ENCODE measurements around the gene DRAP1. TPM values are rescaled to one million over a fixed set of nuclear protein-coding genes. Genes with fewer than 3 reads are reported as not detected.

The DRAP1 gene
- total and polyA plus RNA-seq, 2 donors from 2014 or later, result 51.2 to 150 TPM

DNA sequence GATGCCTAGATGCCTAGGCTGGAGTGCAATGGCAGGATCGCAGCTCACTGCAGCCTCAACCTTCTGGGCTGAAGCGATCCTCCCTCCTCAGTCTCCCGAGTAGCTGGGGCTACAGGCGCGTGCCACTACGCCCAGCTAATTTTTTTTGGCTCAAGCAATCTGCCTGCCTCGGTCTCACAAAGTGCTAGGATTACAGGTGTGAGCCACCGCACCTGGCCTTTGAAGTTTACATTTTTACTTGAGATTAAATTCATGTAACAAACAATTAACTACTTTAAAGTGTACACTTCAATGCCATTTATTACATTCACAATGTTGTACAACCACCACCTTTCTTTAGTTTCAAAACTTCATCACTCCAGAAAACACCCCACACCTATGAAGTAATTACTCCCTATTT is 15.5 kb upstream of the DRAP1 start:
- no peak for FAIRE-seq
- no peak overlapping the region for H3K4me3 ChIP-seq (ENCODE audit: low read length in 3 of 3)

DNA sequence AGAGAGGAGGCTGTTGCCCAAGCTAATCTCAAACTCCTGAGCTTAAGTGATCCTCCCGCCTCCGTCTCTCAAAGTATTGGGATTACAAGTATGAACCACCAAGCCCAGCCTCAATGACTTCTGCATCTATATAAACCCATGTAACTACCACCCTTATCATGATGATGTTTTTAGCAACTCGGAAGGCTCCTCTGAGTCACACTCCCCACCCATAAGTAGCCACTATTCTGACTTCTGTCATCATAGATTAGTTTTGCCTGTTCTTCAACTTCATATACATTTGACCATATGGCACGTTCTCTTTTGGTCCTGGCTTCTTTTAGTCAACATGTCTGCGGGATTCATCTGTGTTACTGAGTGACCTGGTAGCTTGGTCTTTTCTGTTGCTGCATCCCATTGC is 12.6 kb upstream of the DRAP1 start:
- TF ChIP-seq, protein P1, sequence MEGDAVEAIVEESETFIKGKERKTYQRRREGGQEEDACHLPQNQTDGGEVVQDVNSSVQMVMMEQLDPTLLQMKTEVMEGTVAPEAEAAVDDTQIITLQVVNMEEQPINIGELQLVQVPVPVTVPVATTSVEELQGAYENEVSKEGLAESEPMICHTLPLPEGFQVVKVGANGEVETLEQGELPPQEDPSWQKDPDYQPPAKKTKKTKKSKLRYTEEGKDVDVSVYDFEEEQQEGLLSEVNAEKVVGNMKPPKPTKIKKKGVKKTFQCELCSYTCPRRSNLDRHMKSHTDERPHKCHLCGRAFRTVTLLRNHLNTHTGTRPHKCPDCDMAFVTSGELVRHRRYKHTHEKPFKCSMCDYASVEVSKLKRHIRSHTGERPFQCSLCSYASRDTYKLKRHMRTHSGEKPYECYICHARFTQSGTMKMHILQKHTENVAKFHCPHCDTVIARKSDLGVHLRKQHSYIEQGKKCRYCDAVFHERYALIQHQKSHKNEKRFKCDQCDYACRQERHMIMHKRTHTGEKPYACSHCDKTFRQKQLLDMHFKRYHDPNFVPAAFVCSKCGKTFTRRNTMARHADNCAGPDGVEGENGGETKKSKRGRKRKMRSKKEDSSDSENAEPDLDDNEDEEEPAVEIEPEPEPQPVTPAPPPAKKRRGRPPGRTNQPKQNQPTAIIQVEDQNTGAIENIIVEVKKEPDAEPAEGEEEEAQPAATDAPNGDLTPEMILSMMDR (IDR thresholded peaks at IDR 0.05; ENCODE audit: borderline replicate concordance, extremely low read depth, insufficient read depth), result no peak
- H3K4me1 ChIP-seq (ENCODE audit: control insufficient read depth in 2 of 3, insufficient read depth in 2 of 3, low read depth in 1 of 3, low read length in 3 of 3), result peaks cover 0 to 1% (median 0%) of the 10 kb centered on the region in 3 donors
- DNase-seq (no peak), FAIRE-seq (no peak)
- no peak overlapping the region for H3K4me3 ChIP-seq (ENCODE audit: low read length in 3 of 3)
- no peaks in the 10 kb centered on the region for H3K36me3 ChIP-seq (ENCODE audit: control insufficient read depth in 2 of 3, insufficient read depth in 3 of 3, low read length in 3 of 3)
- no peaks in the 10 kb centered on the region for H3K9me3 ChIP-seq (ENCODE audit: control insufficient read depth in 2 of 3, insufficient read depth in 1 of 3, low read length in 3 of 3)
- no peaks in the 10 kb centered on the region for H3K27me3 ChIP-seq (ENCODE audit: control insufficient read depth, insufficient read depth, low read length)
- intact Hi-C loops (cut with DNase I), result no loop called here
- H3K9ac ChIP-seq (ENCODE audit: low read length in 3 of 3), result no peak overlapping the region
- H3K27ac ChIP-seq (ENCODE audit: low read depth in 2 of 2, low read length in 2 of 2), result no peak overlapping the region

More for the DNA sequence above, 15.5 kb upstream of the DRAP1 start:
- Histone ChIP-seq H3K27ac (ENCODE audit: low read depth in 2 of 2, low read length in 2 of 2) (no peak overlapping the region), H3K36me3 (ENCODE audit: control insufficient read depth in 2 of 3, insufficient read depth in 3 of 3, low read length in 3 of 3) (no peaks in the 10 kb centered on the region), H3K27me3 (ENCODE audit: control insufficient read depth, insufficient read depth, low read length) (peaks cover 11% of the 10 kb centered on the region), H3K4me1 (ENCODE audit: control insufficient read depth in 2 of 3, insufficient read depth in 2 of 3, low read depth in 1 of 3, low read length in 3 of 3) (peaks cover 0 to 6% (median 3%) of the 10 kb centered on the region in 3 donors), H3K9ac (ENCODE audit: low read length in 3 of 3) (no peak overlapping the region), H3K9me3 (ENCODE audit: control insufficient read depth in 2 of 3, insufficient read depth in 1 of 3, low read length in 3 of 3) (no peaks in the 10 kb centered on the region)
- DNase-seq, result no peak
- TF ChIP-seq, protein P1 (IDR thresholded peaks at IDR 0.05; ENCODE audit: borderline replicate concordance, extremely low read depth, insufficient read depth), result no peak
- intact Hi-C loops (cut with DNase I), result no loop called here

DNA sequence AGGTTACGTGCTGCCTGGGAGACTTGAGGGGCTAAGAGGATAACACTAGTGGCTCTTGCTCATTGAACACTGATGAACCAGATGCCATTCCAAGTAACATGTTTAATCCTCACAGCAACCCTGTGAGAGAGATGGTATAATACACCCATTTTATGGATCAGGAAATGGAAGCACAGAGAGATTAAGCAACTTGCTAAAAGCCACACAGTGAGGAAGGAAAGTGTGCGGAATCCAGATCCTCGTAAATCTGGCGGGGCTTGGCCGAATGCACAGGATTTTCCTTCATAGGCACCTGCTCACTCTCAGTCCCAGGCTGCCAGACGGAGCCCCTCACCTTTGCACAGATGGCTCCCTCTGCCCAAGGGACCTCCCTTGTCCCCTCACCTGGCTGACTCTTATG is 11.3 kb upstream of the DRAP1 start:
- TF ChIP-seq, protein P1 (IDR thresholded peaks at IDR 0.05; ENCODE audit: borderline replicate concordance, extremely low read depth, insufficient read depth), result no peak
- Histone ChIP-seq H3K4me3 (ENCODE audit: low read length in 3 of 3) (no peak overlapping the region), H3K36me3 (ENCODE audit: control insufficient read depth in 2 of 3, insufficient read depth in 3 of 3, low read length in 3 of 3) (no peaks in the 10 kb centered on the region), H3K4me1 (ENCODE audit: control insufficient read depth in 2 of 3, insufficient read depth in 2 of 3, low read depth in 1 of 3, low read length in 3 of 3) (peaks cover 0 to 7% (median 0%) of the 10 kb centered on the region in 3 donors), H3K27ac (ENCODE audit: low read depth in 2 of 2, low read length in 2 of 2) (no peak overlapping the region), H3K27me3 (ENCODE audit: control insufficient read depth, insufficient read depth, low read length) (no peaks in the 10 kb centered on the region), H3K9me3 (ENCODE audit: control insufficient read depth in 2 of 3, insufficient read depth in 1 of 3, low read length in 3 of 3) (no peaks in the 10 kb centered on the region), H3K9ac (ENCODE audit: low read length in 3 of 3) (no peak overlapping the region)
- intact Hi-C loops (cut with DNase I), result no loop called here
- DNase-seq (no peak), FAIRE-seq (no peak)
